ENCODE data around the gene PLB1. TPM values are rescaled to one million over a fixed set of nuclear protein-coding genes. Genes with fewer than 3 reads are reported as not detected.

The PLB1 gene
- polyA plus RNA-seq, 2 of the 4 experiments (the other 2 are of a cell fraction): 0.26 to 1.4 TPM

DNA sequence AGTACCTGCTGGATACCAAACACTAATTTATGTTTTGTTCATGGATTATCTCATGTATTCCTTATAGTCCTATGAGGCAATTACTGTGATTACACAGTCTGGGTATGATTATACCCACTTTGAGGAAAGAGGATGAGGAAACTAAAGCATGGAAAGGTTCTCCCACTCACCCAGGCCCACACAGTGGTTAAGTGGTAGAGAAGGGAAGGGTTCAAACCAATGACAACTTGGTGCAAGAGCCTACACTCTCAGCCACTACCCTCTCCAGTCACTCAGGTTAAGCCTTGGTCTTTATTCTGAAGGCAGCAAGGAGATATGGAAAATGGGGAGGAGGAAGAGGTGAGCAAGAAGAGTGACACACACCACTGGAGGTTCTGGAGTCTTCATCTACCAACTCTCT is 191.3 kb downstream of the PLB1 start:
- Histone ChIP-seq H3K27ac (no peak overlapping the region), H3K4me2 (no peak overlapping the region), H3K9me3 (no peaks in the 10 kb centered on the region), H3K4me3 (no peak overlapping the region), H3K4me1 (peaks cover 20% of the 10 kb centered on the region)
- no peak for FAIRE-seq
- DNase-seq (ENCODE audit: low read depth in 1 of 2, low spot score in 1 of 2): no peak
- no peak for TF ChIP-seq JUNB (IDR thresholded peaks at IDR 0.05)
- TF ChIP-seq ZFP36 (IDR thresholded peaks at IDR 0.05; ENCODE audit: borderline replicate concordance, partially characterized antibody): no peak
- TF ChIP-seq TP53 (CRISPR knock-in tag; IDR thresholded peaks at IDR 0.05): no peak
- TF ChIP-seq FOSL2 (IDR thresholded peaks at IDR 0.05): no peak
- no peak for TF ChIP-seq FOSL2 (CRISPR knock-in tag; IDR thresholded peaks at IDR 0.05)
- TF ChIP-seq ESRRA (IDR thresholded peaks at IDR 0.05; ENCODE audit: borderline replicate concordance, low read length): no peak
- TF ChIP-seq, protein P1, sequence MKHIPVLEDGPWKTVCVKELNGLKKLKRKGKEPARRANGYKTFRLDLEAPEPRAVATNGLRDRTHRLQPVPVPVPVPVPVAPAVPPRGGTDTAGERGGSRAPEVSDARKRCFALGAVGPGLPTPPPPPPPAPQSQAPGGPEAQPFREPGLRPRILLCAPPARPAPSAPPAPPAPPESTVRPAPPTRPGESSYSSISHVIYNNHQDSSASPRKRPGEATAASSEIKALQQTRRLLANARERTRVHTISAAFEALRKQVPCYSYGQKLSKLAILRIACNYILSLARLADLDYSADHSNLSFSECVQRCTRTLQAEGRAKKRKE (CRISPR knock-in tag; IDR thresholded peaks at IDR 0.05; ENCODE audit: low read depth): no peak
- no peak for TF ChIP-seq JUN (IDR thresholded peaks at IDR 0.05)
- TF ChIP-seq, protein P2, sequence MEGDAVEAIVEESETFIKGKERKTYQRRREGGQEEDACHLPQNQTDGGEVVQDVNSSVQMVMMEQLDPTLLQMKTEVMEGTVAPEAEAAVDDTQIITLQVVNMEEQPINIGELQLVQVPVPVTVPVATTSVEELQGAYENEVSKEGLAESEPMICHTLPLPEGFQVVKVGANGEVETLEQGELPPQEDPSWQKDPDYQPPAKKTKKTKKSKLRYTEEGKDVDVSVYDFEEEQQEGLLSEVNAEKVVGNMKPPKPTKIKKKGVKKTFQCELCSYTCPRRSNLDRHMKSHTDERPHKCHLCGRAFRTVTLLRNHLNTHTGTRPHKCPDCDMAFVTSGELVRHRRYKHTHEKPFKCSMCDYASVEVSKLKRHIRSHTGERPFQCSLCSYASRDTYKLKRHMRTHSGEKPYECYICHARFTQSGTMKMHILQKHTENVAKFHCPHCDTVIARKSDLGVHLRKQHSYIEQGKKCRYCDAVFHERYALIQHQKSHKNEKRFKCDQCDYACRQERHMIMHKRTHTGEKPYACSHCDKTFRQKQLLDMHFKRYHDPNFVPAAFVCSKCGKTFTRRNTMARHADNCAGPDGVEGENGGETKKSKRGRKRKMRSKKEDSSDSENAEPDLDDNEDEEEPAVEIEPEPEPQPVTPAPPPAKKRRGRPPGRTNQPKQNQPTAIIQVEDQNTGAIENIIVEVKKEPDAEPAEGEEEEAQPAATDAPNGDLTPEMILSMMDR (IDR thresholded peaks at IDR 0.05): no peak
- TF ChIP-seq ZNF302 (CRISPR knock-in tag; IDR thresholded peaks at IDR 0.05): no peak
- no peak for TF ChIP-seq CHD4 (IDR thresholded peaks at IDR 0.05; ENCODE audit: borderline replicate concordance)
- no peak for TF ChIP-seq RAD21 (conservative IDR thresholded peaks at IDR 0.05 in 1 of 2, IDR thresholded peaks at IDR 0.05 in 1 of 2)
- no peak for TF ChIP-seq NPAS2 (CRISPR knock-in tag; IDR thresholded peaks at IDR 0.05; ENCODE audit: borderline replicate concordance)
- TF ChIP-seq MAFK (IDR thresholded peaks at IDR 0.05; ENCODE audit: partially characterized antibody): no peak
- TF ChIP-seq MYC (IDR thresholded peaks at IDR 0.05; ENCODE audit: borderline replicate concordance, low read length): no peak
- ChIA-PET CTCF (interaction anchor here (0.7 to 1.0 kb wide), 2 partner anchors 9 to 120 kb away, joined by 3 read pairs; no protein-coding TSS in a partner anchor), POLR2A (interaction anchor here (1.3 kb wide), 1 partner anchor 65 kb away, joined by 3 read pairs; the partner anchor contains the start of gene PPP1CB)
- no peak for ATAC-seq

GRCh38 chr2:28687640-28688385 is 192.0 kb downstream of the PLB1 start:
- ChIA-PET CTCF (interaction anchor here (1.0 to 1.7 kb wide), 3 partner anchors 11 to 291 kb away, joined by 3 to 9 read pairs (median 4); no protein-coding TSS in a partner anchor), POLR2A (interaction anchor here (1.3 kb wide), 1 partner anchor 64 kb away, joined by 3 read pairs; the partner anchor contains the start of gene PPP1CB)
- FAIRE-seq (no peak), ATAC-seq (no peak), DNase-seq (ENCODE audit: low read depth in 1 of 2, low spot score in 1 of 2) (no peak)
- 81% methylated on average over 7 of the region's 7 CpGs for WGBS (ENCODE audit: missing lambda C conversion rate)
- Histone ChIP-seq H3K4me2 (no peak overlapping the region), H3K27ac (no peak overlapping the region), H3K4me1 (peaks cover 24% of the 10 kb centered on the region), H3K9me3 (no peaks in the 10 kb centered on the region), H3K4me3 (no peak overlapping the region)
- TF ChIP-seq MAX (IDR thresholded peaks at IDR 0.05) (no peak), JUNB (IDR thresholded peaks at IDR 0.05) (no peak), HMGXB4 (CRISPR knock-in tag; IDR thresholded peaks at IDR 0.05; ENCODE audit: borderline replicate concordance) (no peak), RNF2 (IDR thresholded peaks at IDR 0.05; ENCODE audit: borderline replicate concordance, low read depth) (no peak), CBX8 (IDR thresholded peaks at IDR 0.05) (no peak), HOXB5 (CRISPR knock-in tag; IDR thresholded peaks at IDR 0.05) (no peak), E2F6 (IDR thresholded peaks at IDR 0.05; ENCODE audit: borderline replicate concordance, low read depth) (no peak), FOSB (CRISPR knock-in tag; IDR thresholded peaks at IDR 0.05) (no peak), CEBPB (IDR thresholded peaks at IDR 0.05) (no peak), JUN (IDR thresholded peaks at IDR 0.05) (no peak), KDM5A (IDR thresholded peaks at IDR 0.05) (no peak), FOSL2 (IDR thresholded peaks at IDR 0.05) (no peak), FOSL2 (CRISPR knock-in tag; IDR thresholded peaks at IDR 0.05) (no peak), EHMT2 (IDR thresholded peaks at IDR 0.05; ENCODE audit: low read depth) (no peak)
- TF ChIP-seq, protein P3, sequence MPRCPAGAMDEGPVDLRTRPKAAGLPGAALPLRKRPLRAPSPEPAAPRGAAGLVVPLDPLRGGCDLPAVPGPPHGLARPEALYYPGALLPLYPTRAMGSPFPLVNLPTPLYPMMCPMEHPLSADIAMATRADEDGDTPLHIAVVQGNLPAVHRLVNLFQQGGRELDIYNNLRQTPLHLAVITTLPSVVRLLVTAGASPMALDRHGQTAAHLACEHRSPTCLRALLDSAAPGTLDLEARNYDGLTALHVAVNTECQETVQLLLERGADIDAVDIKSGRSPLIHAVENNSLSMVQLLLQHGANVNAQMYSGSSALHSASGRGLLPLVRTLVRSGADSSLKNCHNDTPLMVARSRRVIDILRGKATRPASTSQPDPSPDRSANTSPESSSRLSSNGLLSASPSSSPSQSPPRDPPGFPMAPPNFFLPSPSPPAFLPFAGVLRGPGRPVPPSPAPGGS (IDR thresholded peaks at IDR 0.05): no peak

Data from A549 (cell line).